GM21360 (cell line): ENCODE results near the gene IWS1.
"Not testable (repeated sequence)": the region's sequence is repeated elsewhere in the genome, so short reads cannot be mapped to it uniquely, and the experiment has no call there.

Experiments used
- ATAC-seq: cut with Tn5 transposase; IDR thresholded peaks from one replicate; pipeline ENCODE4 v1.9.1; 2021; ENCODE audit warnings: mild to moderate bottlenecking, moderate library complexity; ENCODE audit not compliant: unreplicated experiment

Gene IWS1

GRCh38 chr2:127561371-127561770 is 35.1 kb upstream of the IWS1 start:
- ATAC-seq, result no peak

- no peak for ATAC-seq
Measured at GRCh38 chr2:127560931-127561280, 34.6 kb upstream of the IWS1 start.

- no peak for ATAC-seq
Measured at GRCh38 chr2:127560201-127560930, 34.1 kb upstream of the IWS1 start.

GRCh38 chr2:127559454-127559853 is 33.2 kb upstream of the IWS1 start:
- ATAC-seq, result no peak

- ATAC-seq, result no peak
Measured at GRCh38 chr2:127558911-127559310, 32.6 kb upstream of the IWS1 start.

- ATAC-seq, result no peak
Measured at GRCh38 chr2:127552846-127553245, 26.6 kb upstream of the IWS1 start.

GRCh38 chr2:127552336-127552735 is 26.0 kb upstream of the IWS1 start:
- no peak for ATAC-seq

- no peak for ATAC-seq
Measured at GRCh38 chr2:127551221-127551930, 25.1 kb upstream of the IWS1 start.

- no peak for ATAC-seq
Measured at GRCh38 chr2:127546797-127547196, 20.5 kb upstream of the IWS1 start.

GRCh38 chr2:127545796-127546195 is 19.5 kb upstream of the IWS1 start:
- no peak for ATAC-seq

- ATAC-seq, result no peak
Measured at GRCh38 chr2:127545189-127545588, 18.9 kb upstream of the IWS1 start.

- ATAC-seq, result not testable (repeated sequence)
Measured at GRCh38 chr2:127543013-127543501, 16.8 kb upstream of the IWS1 start.

GRCh38 chr2:127542231-127542630 is 15.9 kb upstream of the IWS1 start:
- no peak for ATAC-seq

- no peak for ATAC-seq
Measured at GRCh38 chr2:127541809-127542208, 15.5 kb upstream of the IWS1 start.

GRCh38 chr2:127537644-127538043 is 11.4 kb upstream of the IWS1 start:
- ATAC-seq, result no peak

GRCh38 chr2:127536707-127537541 is 10.6 kb upstream of the IWS1 start:
- no peak for ATAC-seq

GRCh38 chr2:127535918-127536317 is 9.6 kb upstream of the IWS1 start:
- no peak for ATAC-seq

GRCh38 chr2:127535422-127535901 is 9.2 kb upstream of the IWS1 start, which contains the start of gene MYO7B:
Gene MYO7B (plus strand): TSS chr2:127535683. CDS start chr2:127559723, 24,040 bp downstream.
- no peak for ATAC-seq

- no peak for ATAC-seq
Measured at GRCh38 chr2:127532296-127532695, 6.0 kb upstream of the IWS1 start.

GRCh38 chr2:127531221-127531648 is 4.9 kb upstream of the IWS1 start:
- ATAC-seq, result no peak
